MM.1S (cell line): Measurements from ENCODE around the gene CYSRT1.

Experiments
- CTCF ChIP-seq: fragments of 300-600 bp; sonication (generic); IDR thresholded peaks from 2 replicates; pipeline ENCODE4 v1.5.1; 2016; ENCODE audit warnings: antibody characterized with exemption, low read length, mixed read lengths
- EZH2phosphoT487 ChIP-seq: fragments of 300-600 bp; sonication (generic); IDR thresholded peaks from 2 replicates; pipeline ENCODE4 v1.6.1; 2018; ENCODE audit warnings: antibody characterized with exemption, low read length

GRCh38 chr9:137272241-137273094 lies 47.5 kb downstream of the CYSRT1 start:
- TF ChIP-seq CTCF (no peak), EZH2phosphoT487 (no peak)
